HEK293 (cell line): Measurements from ENCODE around the gene LRP1B.

ENCODE experiments used
- PATZ1 ChIP-seq: fragments of 450-650 bp; formaldehyde crosslinking; IDR thresholded peaks from 2 replicates; pipeline ENCODE4 v1.5.1; 2016; ENCODE audit warnings: missing biosample characterization, missing genetic modification characterization
- ZNF274 ChIP-seq, 2 experiments: fragments of 200-500 bp in 1 of 2; fragments of 450-650 bp in 1 of 2; sonication (Bioruptor generic) in 1 of 2; formaldehyde crosslinking in 1 of 2; IDR thresholded peaks; 2 replicates each; pipeline versions ENCODE4 v1.5.1 to v1.6.1; 2014 to 2016; ENCODE audit warnings: borderline replicate concordance in 1 of 2, inconsistent platforms in 1 of 2, low read length in 1 of 2, missing biosample characterization in 1 of 2, missing genetic modification characterization in 1 of 2
- ZNF292 ChIP-seq: fragments of 450-650 bp; formaldehyde crosslinking; IDR thresholded peaks from 2 replicates; pipeline ENCODE4 v1.5.1; 2016; ENCODE audit warnings: low read depth, missing biosample characterization, missing genetic modification characterization, borderline replicate concordance
- TF ChIP-seq, protein P1 (sequence below): fragments of 450-650 bp; formaldehyde crosslinking; IDR thresholded peaks from 2 replicates; pipeline ENCODE4 v1.5.1; 2016; ENCODE audit warnings: missing biosample characterization, missing genetic modification characterization

GRCh38 chr2:140601342-140601741, 1529.5 kb downstream of the LRP1B start:
- TF ChIP-seq ZNF274 (IDR thresholded peaks at IDR 0.05; ENCODE audit: low read length) = no peak
- TF ChIP-seq ZNF274 (tag by site-specific recombination; IDR thresholded peaks at IDR 0.05; ENCODE audit: borderline replicate concordance) = no peak
- TF ChIP-seq, protein P1, sequence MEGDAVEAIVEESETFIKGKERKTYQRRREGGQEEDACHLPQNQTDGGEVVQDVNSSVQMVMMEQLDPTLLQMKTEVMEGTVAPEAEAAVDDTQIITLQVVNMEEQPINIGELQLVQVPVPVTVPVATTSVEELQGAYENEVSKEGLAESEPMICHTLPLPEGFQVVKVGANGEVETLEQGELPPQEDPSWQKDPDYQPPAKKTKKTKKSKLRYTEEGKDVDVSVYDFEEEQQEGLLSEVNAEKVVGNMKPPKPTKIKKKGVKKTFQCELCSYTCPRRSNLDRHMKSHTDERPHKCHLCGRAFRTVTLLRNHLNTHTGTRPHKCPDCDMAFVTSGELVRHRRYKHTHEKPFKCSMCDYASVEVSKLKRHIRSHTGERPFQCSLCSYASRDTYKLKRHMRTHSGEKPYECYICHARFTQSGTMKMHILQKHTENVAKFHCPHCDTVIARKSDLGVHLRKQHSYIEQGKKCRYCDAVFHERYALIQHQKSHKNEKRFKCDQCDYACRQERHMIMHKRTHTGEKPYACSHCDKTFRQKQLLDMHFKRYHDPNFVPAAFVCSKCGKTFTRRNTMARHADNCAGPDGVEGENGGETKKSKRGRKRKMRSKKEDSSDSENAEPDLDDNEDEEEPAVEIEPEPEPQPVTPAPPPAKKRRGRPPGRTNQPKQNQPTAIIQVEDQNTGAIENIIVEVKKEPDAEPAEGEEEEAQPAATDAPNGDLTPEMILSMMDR (tag by site-specific recombination) = no peak
- TF ChIP-seq ZNF292 (tag by site-specific recombination) = no peak
- no peak for TF ChIP-seq PATZ1 (tag by site-specific recombination)
